Endothelial cell of umbilical vein (primary cell): ENCODE data around the gene PRDM10. TPM values are rescaled to one million over a fixed set of nuclear protein-coding genes. Genes with fewer than 3 reads are reported as not detected.

Experiments
- BruUV-seq: library from RNA; stranded (reverse); fragments of 400-500 nt; replicated peaks from 2 replicates; lab custom pipeline; 2021; lab: Mats Ljungman, UMichigan
- CTCF ChIA-PET: fragments of 300-600, 350-600 bp; sonication (Branson Sonifier 250); formaldehyde crosslinking; loops from one replicate; lab custom pipeline; 2021; ENCODE audit warnings: antibody characterized with exemption, inconsistent platforms; lab: Charles Lee
- POLR2A ChIA-PET: fragments of 300-600, 350-600 bp; sonication (Branson Sonifier 250); formaldehyde crosslinking; loops from one replicate; lab custom pipeline; 2021; ENCODE audit warnings: antibody characterized with exemption, inconsistent platforms; lab: Charles Lee
- DNase-seq: peaks from one replicate; pipeline ENCODE4 v3.0.0-alpha.2; 2011; ENCODE audit warnings: low read depth, low spot score
- FAIRE-seq: peaks from 2 replicates; lab custom pipeline; 2011; peaks lifted over from hg19 to GRCh38; lab: Jason Lieb, UNC
- H2AFZ ChIP-seq: 2 replicates; pipeline ENCODE4 v1.6.0; 2012; ENCODE audit warnings: low read depth, low read length, control low read depth, inconsistent platforms
- H3K27ac ChIP-seq: 2 replicates; pipeline ENCODE4 v1.5.1; 2011; ENCODE audit warnings: low read depth, mild to moderate bottlenecking, control low read depth, low read length, moderate library complexity; ENCODE audit not compliant: insufficient read depth
- H3K27me3 ChIP-seq, 2 experiments: 2 replicates each; pipeline versions ENCODE4 v1.6.0 to v1.6.1; 2011; ENCODE audit warnings: low read length in 2 of 2, mixed read lengths in 1 of 2; ENCODE audit not compliant: control insufficient read depth in 2 of 2, insufficient read depth in 2 of 2
- H3K36me3 ChIP-seq, 2 experiments: 2 replicates in 1 of 2; 3 replicates in 1 of 2; pipeline ENCODE4 v1.5.1; 2011; ENCODE audit warnings: low read length in 2 of 2, mild to moderate bottlenecking in 1 of 2, moderate library complexity in 1 of 2; ENCODE audit not compliant: control insufficient read depth in 2 of 2, insufficient read depth in 2 of 2; ENCODE audit errors: extremely low read depth in 1 of 2
- H3K4me1 ChIP-seq: 3 replicates; pipeline ENCODE4 v1.5.1; 2011; ENCODE audit warnings: mild to moderate bottlenecking, low read length; ENCODE audit not compliant: control insufficient read depth, insufficient read depth; ENCODE audit errors: extremely low read depth
- H3K4me2 ChIP-seq: 2 replicates; pipeline ENCODE4 v1.6.1; 2011; ENCODE audit warnings: low read length, control low read depth, mixed read lengths; ENCODE audit not compliant: insufficient read depth
- H3K4me3 ChIP-seq, 3 experiments: fragments of 200-600 bp in 1 of 3; sonication (generic), shearing (Covaris generic) in 1 of 3; replicated peaks in 1 of 3; 2 replicates each; pipeline ENCODE4 v1.5.1; 2011 to 2016; ENCODE audit warnings: control low read depth in 3 of 3, low read length in 3 of 3, mild to moderate bottlenecking in 2 of 3, inconsistent platforms in 1 of 3, low read depth in 1 of 3, moderate library complexity in 1 of 3; ENCODE audit not compliant: insufficient read depth in 1 of 3
- H3K79me2 ChIP-seq: 2 replicates; pipeline ENCODE4 v1.6.0; 2012; ENCODE audit warnings: low read length, inconsistent platforms; ENCODE audit not compliant: control insufficient read depth, insufficient read depth
- H3K9ac ChIP-seq: replicated peaks from 2 replicates; pipeline ENCODE3; 2011; ENCODE audit warnings: low read length, control low read depth; ENCODE audit not compliant: insufficient read depth; ENCODE audit errors: extremely low read depth
- H3K9me1 ChIP-seq: replicated peaks from 3 replicates; pipeline ENCODE4 v1.6.0; 2011; ENCODE audit warnings: mild to moderate bottlenecking, low read length; ENCODE audit not compliant: control insufficient read depth, insufficient read depth; ENCODE audit errors: extremely low read depth
- H3K9me3 ChIP-seq: replicated peaks from 2 replicates; pipeline ENCODE4 v1.5.1; 2012; ENCODE audit warnings: low read length, inconsistent platforms; ENCODE audit not compliant: control insufficient read depth, insufficient read depth
- H4K20me1 ChIP-seq: replicated peaks from 2 replicates; pipeline ENCODE3; 2011; ENCODE audit warnings: mild to moderate bottlenecking, low read length; ENCODE audit not compliant: control insufficient read depth, insufficient read depth; ENCODE audit errors: extremely low read depth
- CTCF ChIP-seq, 2 donors: IDR thresholded peaks; 1 replicate in 1 of 2; 2 replicates in 1 of 2; pipeline ENCODE4 v1.5.1; 2011; ENCODE audit warnings: low read length in 2 of 2, mild to moderate bottlenecking in 2 of 2, moderate library complexity in 2 of 2, control low read depth in 1 of 2, inconsistent platforms in 1 of 2, low read depth in 1 of 2; ENCODE audit not compliant: insufficient read depth in 1 of 2; ENCODE audit errors: extremely low read depth in 1 of 2
- EZH2 ChIP-seq: IDR thresholded peaks from 2 replicates; pipeline ENCODE4 v1.6.1; 2012; ENCODE audit warnings: borderline replicate concordance, low read depth, mild to moderate bottlenecking, moderate library complexity, low read length, inconsistent platforms; ENCODE audit not compliant: severe bottlenecking
- FOS ChIP-seq: IDR thresholded peaks from 2 replicates; pipeline ENCODE4 v1.6.1; 2011; ENCODE audit warnings: mild to moderate bottlenecking, low read length, moderate library complexity, borderline replicate concordance; ENCODE audit not compliant: insufficient read depth
- GATA2 ChIP-seq: IDR thresholded peaks from 2 replicates; pipeline ENCODE4 v1.7.0; 2011; ENCODE audit warnings: low read depth, mild to moderate bottlenecking, moderate library complexity, mixed read lengths, low read length; ENCODE audit not compliant: insufficient read length, insufficient read depth
- JUN ChIP-seq: IDR thresholded peaks from 2 replicates; pipeline ENCODE4 v1.6.1; 2011; ENCODE audit warnings: borderline replicate concordance, low read depth; ENCODE audit not compliant: insufficient read length, insufficient read depth
- MYC ChIP-seq: IDR thresholded peaks from one replicate; pipeline ENCODE4 v1.6.1; 2011; ENCODE audit warnings: mild to moderate bottlenecking, low read depth, low read length
- POLR2A ChIP-seq: IDR thresholded peaks from 2 replicates; pipeline ENCODE4 v1.6.1; 2012; ENCODE audit warnings: low read depth, mild to moderate bottlenecking, control low read depth, low read length
- POLR2AphosphoS5 ChIP-seq: IDR thresholded peaks from 2 replicates; pipeline ENCODE4 v1.6.1; 2012; ENCODE audit warnings: low read depth, mild to moderate bottlenecking, control low read depth, low read length, moderate library complexity; ENCODE audit not compliant: insufficient read depth
- dilution Hi-C: fragments of 300-500 bp; cut with MboI; formaldehyde crosslinking; loops from one replicate; pipeline ENCODE4 v1.15.0; 2019; ENCODE audit warnings: low sequenced_read_pairs; ENCODE audit not compliant: extremely low pct_ligation_motif_present
- intact Hi-C: fragments of 100-400 bp; cut with micrococcal nuclease; formaldehyde crosslinking; loops from one replicate; pipeline ENCODE4 v1.10.0; 2022
- polyA plus RNA-seq, 4 experiments: library from polyadenylated mRNA; depleted of rRNA in 3 of 4; stranded (reverse) in 3 of 4; unstranded in 1 of 4; fragments of >200 nt; gene quantifications; 2 replicates each; pipeline versions ENCODE4 v1.2.1 to v1.2.3, GENCODE V29; 2011 to 2012; ENCODE audit warnings: missing spikeins in 1 of 4
- total RNA-seq: library from RNA; stranded (reverse); gene quantifications from 2 replicates; pipeline ENCODE4 v1.2.3, GENCODE V29; 2021
- TF ChIP-seq, protein P1 (sequence below): IDR thresholded peaks from 2 replicates; pipeline ENCODE4 v1.6.1; 2011; ENCODE audit not compliant: insufficient read depth, insufficient read length

The PRDM10 gene
- total and polyA plus RNA-seq, 2 donors (not counting 3 experiments of a cell fraction or from before 2014, with no cell fraction given) = 9.6 to 13.0 TPM

DNA sequence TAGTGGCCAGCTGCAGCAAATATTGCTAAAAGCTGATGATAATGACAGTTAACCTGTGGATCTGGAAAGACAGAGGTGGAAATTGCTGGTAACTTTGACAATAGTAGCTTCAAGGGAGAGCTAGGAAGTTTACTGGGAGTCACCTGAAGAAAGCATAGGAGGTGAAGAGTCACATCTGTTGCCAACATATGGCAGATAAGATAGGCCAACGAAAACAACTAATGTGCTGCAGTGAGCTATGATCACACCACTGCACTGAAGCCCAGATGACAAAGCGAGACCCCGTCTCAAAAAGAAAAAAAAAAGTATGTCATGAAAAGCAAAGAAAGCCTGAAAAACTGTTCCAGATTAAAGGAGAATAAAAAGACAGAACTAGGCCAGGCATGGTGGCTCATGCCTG is 4.3 kb upstream of the PRDM10 start:
- ChIA-PET POLR2A (interaction anchor here (0.6 kb wide), 1 partner anchor 30 kb away, joined by 3 read pairs; no protein-coding TSS in a partner anchor), CTCF (no interaction called here)
- H3K79me2 ChIP-seq = no peaks in the 10 kb centered on the region
- intact Hi-C loops = no loop called here
- H4K20me1 ChIP-seq = no peaks in the 10 kb centered on the region
- dilution Hi-C loops = no loop called here
- H3K27ac ChIP-seq = no peak overlapping the region
- H3K4me1 ChIP-seq = peaks cover 7% of the 10 kb centered on the region
- FAIRE-seq = no peak
- no peak overlapping the region for H3K4me3 ChIP-seq
- no peak for DNase-seq
- H3K9me1 ChIP-seq = no peaks in the 10 kb centered on the region
- no peaks in the 10 kb centered on the region for H3K27me3 ChIP-seq
- no TSS peak for BruUV-seq
- TF ChIP-seq FOS = no peak
- TF ChIP-seq JUN = no peak
- no peak for TF ChIP-seq POLR2A
- TF ChIP-seq POLR2AphosphoS5 = no peak
- TF ChIP-seq GATA2 = no peak
- TF ChIP-seq MYC = no peak
- no peak for TF ChIP-seq EZH2
- TF ChIP-seq, protein P1, sequence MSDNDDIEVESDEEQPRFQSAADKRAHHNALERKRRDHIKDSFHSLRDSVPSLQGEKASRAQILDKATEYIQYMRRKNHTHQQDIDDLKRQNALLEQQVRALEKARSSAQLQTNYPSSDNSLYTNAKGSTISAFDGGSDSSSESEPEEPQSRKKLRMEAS = no peak
- TF ChIP-seq CTCF (IDR thresholded peaks at IDR 0.05; ENCODE audit: extremely low read depth in 1 of 2, insufficient read depth in 1 of 2, low read depth in 1 of 2, low read length in 2 of 2) = no peak
- H2AFZ ChIP-seq = no peak overlapping the region
- H3K9ac ChIP-seq = no peak overlapping the region
- no peaks in the 10 kb centered on the region for H3K9me3 ChIP-seq
- H3K4me2 ChIP-seq = no peak overlapping the region
- no peaks in the 10 kb centered on the region for H3K36me3 ChIP-seq
